Spleen (tissue), 11 donors: ENCODE data around the gene DARS2. TPM values are rescaled to one million over a fixed set of nuclear protein-coding genes. Genes with fewer than 3 reads are reported as not detected.

Source experiments
- DNase-seq: peaks from one replicate; pipeline ENCODE4 v3.0.0-alpha.2; 2020
- H3K27ac ChIP-seq, 8 donors: fragments of 200-600 bp; sonication (generic) in 7 of 8; 1 replicate in 4 of 8; 2 replicates in 4 of 8; pipeline versions ENCODE4 v1.5.0 to v1.8.0; 2016 to 2021; ENCODE audit warnings: inconsistent platforms in 4 of 8, mild to moderate bottlenecking in 4 of 8, moderate library complexity in 1 of 8
- H3K27me3 ChIP-seq, 7 donors: fragments of 200-600 bp; sonication (generic) in 6 of 7; replicated peaks in 1 of 7; 1 replicate in 4 of 7; 2 replicates in 3 of 7; pipeline versions ENCODE4 v1.5.0 to v1.8.0; 2016 to 2021; ENCODE audit warnings: inconsistent platforms in 3 of 7, mild to moderate bottlenecking in 1 of 7
- H3K36me3 ChIP-seq, 6 donors: fragments of 200-600 bp; sonication (generic) in 5 of 6; 1 replicate in 4 of 6; 2 replicates in 2 of 6; pipeline versions ENCODE4 v1.5.0 to v1.8.0; 2016 to 2021; ENCODE audit warnings: inconsistent platforms in 2 of 6
- H3K4me1 ChIP-seq, 6 donors: fragments of 200-600 bp; sonication (generic) in 5 of 6; 1 replicate in 3 of 6; 2 replicates in 3 of 6; pipeline versions ENCODE4 v1.5.0 to v1.8.0; 2016 to 2021; ENCODE audit warnings: inconsistent platforms in 3 of 6
- H3K4me3 ChIP-seq, 8 donors: fragments of 200-600 bp; sonication (generic) in 7 of 8; 1 replicate in 4 of 8; 2 replicates in 4 of 8; pipeline versions ENCODE4 v1.5.0 to v1.8.0; 2016 to 2021; ENCODE audit warnings: inconsistent platforms in 4 of 8, mild to moderate bottlenecking in 4 of 8, moderate library complexity in 2 of 8
- H3K9me3 ChIP-seq, 8 donors: fragments of 200-600 bp; sonication (generic) in 7 of 8; 1 replicate in 4 of 8; 2 replicates in 4 of 8; pipeline versions ENCODE4 v1.5.0 to v1.8.0; 2016 to 2021; ENCODE audit warnings: inconsistent platforms in 4 of 8
- CTCF ChIP-seq, 11 experiments: fragments of 200-600 bp in 7 of 11; fragments of 450-650 bp in 4 of 11; sonication (generic) in 4 of 11; IDR thresholded peaks in 8 of 11; conservative IDR thresholded peaks in 3 of 11; 1 replicate in 7 of 11; 2 replicates in 4 of 11; pipeline versions ENCODE4 v1.4.0 to v1.8.0; 2016 to 2021; ENCODE audit warnings: antibody characterized with exemption in 11 of 11, inconsistent platforms in 4 of 11, mild to moderate bottlenecking in 1 of 11
- POLR2A ChIP-seq, 3 donors: fragments of 450-650 bp; IDR thresholded peaks; one replicate each; pipeline ENCODE4 v1.5.1; 2017; ENCODE audit warnings: antibody characterized with exemption in 3 of 3, mild to moderate bottlenecking in 1 of 3
- POLR2AphosphoS5 ChIP-seq, 3 donors: sonication (generic); formaldehyde crosslinking; IDR thresholded peaks; one replicate each; pipeline ENCODE4 v1.5.1; 2017; ENCODE audit warnings: antibody characterized with exemption in 3 of 3
- WGBS, 5 donors: extraction: QIAGEN DNeasy Blood & Tissue Kit in 3 of 5; methylation state at CpG; one replicate each; pipeline versions ENCODE4 v1.1.5 to v1.1.7; 2013 to 2018; 5-methylcytosine and 5-hydroxymethylcytosine counted together
- intact Hi-C: fragments of 100-400 bp; cut with DNase I; formaldehyde crosslinking; loops from one replicate; pipeline ENCODE4 v1.15.0; 2023; ENCODE audit warnings: low total_unique reads
- polyA plus RNA-seq, 3 donors: library from polyadenylated mRNA; stranded (reverse); fragments of 200-250 nt; gene quantifications; one replicate each; pipeline ENCODE4 v1.2.1, GENCODE V29; 2013
- total RNA-seq, 7 donors: library from RNA; depleted of rRNA in 3 of 7; stranded (reverse); fragments of >200 nt in 3 of 7; fragmentation: NEBNext Ultra II Directional in 4 of 7; extraction: Animal tissue kit (Norgen Biotek cat#: 25700) in 4 of 7; gene quantifications; one replicate each; pipeline versions ENCODE4 v1.1.0 to v1.2.1, GENCODE V29; 2016 to 2021
- donor health status: healthy with polysubstance abuse.
- donor health status: DM: no; HTN: no; CAD: no; lungs with moderate emphysema.
- donor health status: DM: no; HTN: no; CAD: no.
- donor health status: Bipolar disorder and iron deficiency.
- donor health status: healthy.
- donor health status: DM: no; HTN: no; CAD: no.
- donor health status: DM: yes; HTN: yes; CAD: no.

The DARS2 gene
- total and polyA plus RNA-seq, 10 donors = 4.7 to 23.3 (median 15.7) TPM

GRCh38 chr1:173887627-173888026 lies 63.2 kb downstream of the DARS2 start:
- no peak for DNase-seq
- Histone ChIP-seq H3K27me3 (no peaks in the 10 kb centered on the region), H3K36me3 (peaks cover 0 to 66% (median 18%) of the 10 kb centered on the region in 6 donors), H3K4me1 (peaks cover 0 to 32% (median 9%) of the 10 kb centered on the region in 6 donors), H3K27ac (peak overlapping the region in 3 of 8 donors; percentile 66 to 78 (median 74)), H3K9me3 (no peaks in the 10 kb centered on the region), H3K4me3 (peak overlapping the region in 1 of 8 donors; percentile 3)
- intact Hi-C loops = no loop called here
- TF ChIP-seq POLR2A (IDR thresholded peaks at IDR 0.05) = no peak
- no peak for TF ChIP-seq POLR2AphosphoS5 (IDR thresholded peaks at IDR 0.05)
- TF ChIP-seq CTCF (IDR thresholded peaks at IDR 0.05 in 8 of 11, conservative IDR thresholded peaks at IDR 0.05 in 3 of 11) = no peak
- 89 to 95% (median 94%) methylated on average over 2 of the region's 2 CpGs for WGBS, 5 donors

- H3K27me3 ChIP-seq = no peaks in the 10 kb centered on the region
- H3K4me3 ChIP-seq = no peak overlapping the region
- H3K36me3 ChIP-seq = peaks cover 0 to 66% (median 18%) of the 10 kb centered on the region in 6 donors
- intact Hi-C loops = no loop called here
- no peak for DNase-seq
- no peaks in the 10 kb centered on the region for H3K9me3 ChIP-seq
- peaks cover 0 to 32% (median 9%) of the 10 kb centered on the region in 6 donors for H3K4me1 ChIP-seq
- H3K27ac ChIP-seq = peak overlapping the region in 2 of 8 donors; percentile 11 to 27
- no peak for TF ChIP-seq CTCF (IDR thresholded peaks at IDR 0.05 in 8 of 11, conservative IDR thresholded peaks at IDR 0.05 in 3 of 11)
- no peak for TF ChIP-seq POLR2AphosphoS5 (IDR thresholded peaks at IDR 0.05)
- TF ChIP-seq POLR2A (IDR thresholded peaks at IDR 0.05) = no peak
Observed at GRCh38 chr1:173888749-173889148, 64.3 kb downstream of the DARS2 start.

DNA sequence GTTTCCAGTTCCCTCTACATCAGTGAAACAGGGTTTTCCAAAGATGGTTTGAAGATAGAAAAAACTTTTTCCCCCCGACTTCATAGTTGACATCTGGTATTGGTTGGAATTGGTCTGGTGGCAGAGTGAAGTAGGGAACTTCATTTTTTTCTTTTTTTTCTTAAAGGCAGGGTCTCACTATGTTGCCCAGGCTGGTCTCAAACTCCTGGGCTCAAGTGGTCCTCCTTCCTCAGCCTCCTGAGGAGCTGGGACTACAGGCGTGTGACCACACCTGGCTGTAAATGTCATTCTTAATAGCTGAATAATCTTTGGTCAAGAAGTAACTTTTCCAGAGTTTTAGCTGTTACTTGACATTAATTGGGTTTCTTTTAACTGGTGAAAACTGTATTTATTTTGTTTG lies 65.4 kb downstream of the DARS2 start:
- no peak overlapping the region for H3K4me3 ChIP-seq
- DNase-seq = no peak
- H3K4me1 ChIP-seq = peaks cover 0 to 32% (median 9%) of the 10 kb centered on the region in 6 donors
- peaks cover 0 to 70% (median 18%) of the 10 kb centered on the region in 6 donors for H3K36me3 ChIP-seq
- no peak overlapping the region for H3K27ac ChIP-seq
- no peak for TF ChIP-seq POLR2A (IDR thresholded peaks at IDR 0.05)
- no peak for TF ChIP-seq POLR2AphosphoS5 (IDR thresholded peaks at IDR 0.05)
- TF ChIP-seq CTCF (IDR thresholded peaks at IDR 0.05 in 8 of 11, conservative IDR thresholded peaks at IDR 0.05 in 3 of 11) = no peak
- H3K27me3 ChIP-seq = no peaks in the 10 kb centered on the region
- intact Hi-C loops = no loop called here
- 94 to 100% (median 98%) methylated on average over 2 of the region's 2 CpGs for WGBS, 5 donors
- H3K9me3 ChIP-seq = no peaks in the 10 kb centered on the region

DNA sequence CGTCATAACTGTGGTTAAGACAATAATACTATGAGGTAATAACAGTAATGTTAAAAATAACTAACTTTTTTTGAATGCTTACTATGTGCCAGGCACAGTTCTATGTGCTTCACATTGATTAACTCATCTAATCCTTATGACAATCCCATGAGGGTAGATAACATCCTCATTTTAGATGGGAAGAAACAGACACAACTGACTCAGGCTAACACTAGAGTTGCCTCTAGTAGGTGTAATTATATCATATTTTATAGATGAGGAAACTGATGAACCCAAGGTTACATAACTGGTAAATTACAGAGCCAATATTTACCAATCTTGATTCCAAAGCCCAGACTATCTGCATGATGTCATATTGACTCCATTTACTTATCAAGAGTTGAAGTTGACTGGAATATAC lies 69.1 kb downstream of the DARS2 start:
- intact Hi-C loops = no loop called here
- no peak overlapping the region for H3K4me3 ChIP-seq
- peaks cover 0 to 50% (median 0%) of the 10 kb centered on the region in 6 donors for H3K36me3 ChIP-seq
- no peaks in the 10 kb centered on the region for H3K9me3 ChIP-seq
- H3K27ac ChIP-seq = no peak overlapping the region
- WGBS, 5 donors = 88 to 98% (median 96%) methylated on average over 1 of the region's 1 CpG
- peaks cover 0 to 20% (median 3%) of the 10 kb centered on the region in 6 donors for H3K4me1 ChIP-seq
- DNase-seq = no peak
- TF ChIP-seq POLR2A (IDR thresholded peaks at IDR 0.05) = no peak
- TF ChIP-seq POLR2AphosphoS5 (IDR thresholded peaks at IDR 0.05) = no peak
- TF ChIP-seq CTCF (IDR thresholded peaks at IDR 0.05 in 8 of 11, conservative IDR thresholded peaks at IDR 0.05 in 3 of 11) = no peak
- no peaks in the 10 kb centered on the region for H3K27me3 ChIP-seq
